LNCAP (cell line): ENCODE data around the gene GOSR2.

Experiments used
- TF ChIP-seq, protein P1 (sequence below): fragments of 450-650 bp; IDR thresholded peaks from 2 replicates; pipeline ENCODE4 v1.5.1; 2017; ENCODE audit warnings: mild to moderate bottlenecking

The GOSR2 gene

DNA sequence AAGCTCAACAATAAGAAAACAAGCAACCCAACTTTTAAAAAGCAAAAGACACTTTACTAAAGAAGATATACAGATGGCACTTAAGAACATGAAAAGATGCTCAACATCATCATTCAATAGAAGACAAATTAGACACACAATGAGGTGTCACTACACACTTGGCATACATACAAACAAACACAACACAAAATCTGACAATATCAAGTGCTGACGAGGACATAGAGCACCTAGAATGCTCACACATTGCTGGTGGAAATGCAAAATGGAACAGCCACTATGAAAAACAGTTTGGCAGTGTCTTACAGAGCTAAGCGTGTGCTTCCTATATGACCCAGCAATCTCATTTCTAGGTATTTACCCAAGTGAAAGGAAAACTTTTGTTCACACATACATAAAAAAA is 37.2 kb downstream of the GOSR2 start:
- TF ChIP-seq, protein P1, sequence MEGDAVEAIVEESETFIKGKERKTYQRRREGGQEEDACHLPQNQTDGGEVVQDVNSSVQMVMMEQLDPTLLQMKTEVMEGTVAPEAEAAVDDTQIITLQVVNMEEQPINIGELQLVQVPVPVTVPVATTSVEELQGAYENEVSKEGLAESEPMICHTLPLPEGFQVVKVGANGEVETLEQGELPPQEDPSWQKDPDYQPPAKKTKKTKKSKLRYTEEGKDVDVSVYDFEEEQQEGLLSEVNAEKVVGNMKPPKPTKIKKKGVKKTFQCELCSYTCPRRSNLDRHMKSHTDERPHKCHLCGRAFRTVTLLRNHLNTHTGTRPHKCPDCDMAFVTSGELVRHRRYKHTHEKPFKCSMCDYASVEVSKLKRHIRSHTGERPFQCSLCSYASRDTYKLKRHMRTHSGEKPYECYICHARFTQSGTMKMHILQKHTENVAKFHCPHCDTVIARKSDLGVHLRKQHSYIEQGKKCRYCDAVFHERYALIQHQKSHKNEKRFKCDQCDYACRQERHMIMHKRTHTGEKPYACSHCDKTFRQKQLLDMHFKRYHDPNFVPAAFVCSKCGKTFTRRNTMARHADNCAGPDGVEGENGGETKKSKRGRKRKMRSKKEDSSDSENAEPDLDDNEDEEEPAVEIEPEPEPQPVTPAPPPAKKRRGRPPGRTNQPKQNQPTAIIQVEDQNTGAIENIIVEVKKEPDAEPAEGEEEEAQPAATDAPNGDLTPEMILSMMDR: no peak

- TF ChIP-seq, protein P1: no peak
Measured at GRCh38 chr17:46962374-46962790, 39.4 kb downstream of the GOSR2 start.

- TF ChIP-seq, protein P1: no peak
Measured at GRCh38 chr17:46963571-46963970, 40.6 kb downstream of the GOSR2 start.

DNA sequence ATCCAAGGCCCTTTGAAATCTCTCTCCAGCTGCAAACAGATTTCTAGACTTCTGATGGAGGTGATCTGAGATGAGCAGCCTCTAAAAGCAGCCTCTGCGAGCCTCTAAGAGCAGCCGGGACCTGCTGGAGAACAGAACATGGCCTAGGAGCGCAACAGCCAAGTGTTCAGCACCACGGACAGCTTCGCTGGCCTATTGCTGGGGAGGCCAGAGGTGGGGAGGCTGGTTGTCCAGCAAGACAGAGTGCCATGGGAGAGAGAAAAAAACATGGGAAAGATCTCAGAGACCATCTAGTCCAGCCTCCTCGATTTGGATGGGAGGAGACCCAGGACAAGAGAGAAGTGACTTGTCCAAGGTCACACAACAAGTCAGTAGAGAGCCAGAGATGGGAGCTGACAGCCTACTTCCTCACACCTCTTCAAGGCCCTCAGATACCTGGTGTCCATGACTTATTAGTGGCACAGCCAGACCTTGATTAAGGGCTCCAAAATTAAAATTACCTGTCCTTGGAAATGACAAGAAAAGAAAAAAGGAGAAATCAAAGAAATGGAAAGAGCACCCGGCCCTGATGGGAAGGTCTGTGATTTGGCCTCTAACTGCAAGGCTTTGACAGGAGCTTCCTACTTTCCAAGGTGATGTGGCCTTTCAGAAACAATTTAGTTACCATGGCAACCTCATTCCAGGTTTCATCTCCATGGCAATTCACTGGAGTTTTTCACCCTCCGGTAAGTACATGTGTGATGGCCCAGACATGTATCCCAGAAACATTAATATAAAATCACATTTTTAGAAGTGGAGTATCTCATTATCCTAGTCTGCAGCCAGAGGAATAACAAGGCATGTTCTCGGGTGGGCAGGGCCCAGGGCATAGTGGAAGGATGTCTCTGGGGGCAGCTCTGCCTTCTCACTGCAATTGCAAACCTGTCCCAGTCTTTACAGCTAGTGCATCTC is 41.6 kb downstream of the GOSR2 start:
- TF ChIP-seq, protein P1: no peak

- TF ChIP-seq, protein P1: no peak
Measured at GRCh38 chr17:46968224-46968834, 45.4 kb downstream of the GOSR2 start.

GRCh38 chr17:46968896-46969295 is 45.9 kb downstream of the GOSR2 start:
- TF ChIP-seq, protein P1: no peak

DNA sequence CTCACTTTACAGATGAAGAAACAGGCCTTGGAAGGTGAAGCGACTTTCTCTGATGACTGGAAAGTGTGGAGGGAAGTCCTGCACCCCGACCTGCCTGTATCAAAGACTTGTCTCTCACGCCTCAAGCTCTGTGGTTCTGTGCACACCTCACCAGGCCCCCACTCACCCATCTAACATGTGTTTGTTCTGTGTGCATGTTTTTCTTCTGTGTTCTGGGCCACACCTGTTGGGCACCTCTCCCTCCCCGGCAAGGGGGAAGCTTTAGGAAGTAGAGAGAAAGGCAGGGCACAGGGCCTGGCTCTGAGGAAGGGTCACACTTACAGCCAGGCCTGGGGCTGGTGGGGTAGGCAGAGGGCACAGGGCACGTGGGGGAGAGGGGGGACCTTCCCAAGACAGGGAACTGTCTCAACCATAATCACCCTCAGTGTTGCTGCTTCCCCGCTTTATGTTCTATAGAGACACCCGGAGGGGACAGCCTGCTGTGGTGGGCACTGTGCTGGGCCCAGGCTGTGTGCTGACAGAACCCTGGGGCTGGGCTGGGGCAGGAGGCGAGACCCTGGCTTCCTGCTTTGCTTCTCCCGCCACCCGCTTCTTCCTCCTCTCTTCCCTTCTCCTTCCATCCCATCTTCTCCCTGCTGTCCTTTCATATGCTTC is 48.8 kb downstream of the GOSR2 start:
- TF ChIP-seq, protein P1: no peak
